Measurements from ENCODE around the gene TSSC4.
A peak's percentile ranks its signal among the peaks of the same experiment; 100 is the strongest.

The TSSC4 gene

DNA sequence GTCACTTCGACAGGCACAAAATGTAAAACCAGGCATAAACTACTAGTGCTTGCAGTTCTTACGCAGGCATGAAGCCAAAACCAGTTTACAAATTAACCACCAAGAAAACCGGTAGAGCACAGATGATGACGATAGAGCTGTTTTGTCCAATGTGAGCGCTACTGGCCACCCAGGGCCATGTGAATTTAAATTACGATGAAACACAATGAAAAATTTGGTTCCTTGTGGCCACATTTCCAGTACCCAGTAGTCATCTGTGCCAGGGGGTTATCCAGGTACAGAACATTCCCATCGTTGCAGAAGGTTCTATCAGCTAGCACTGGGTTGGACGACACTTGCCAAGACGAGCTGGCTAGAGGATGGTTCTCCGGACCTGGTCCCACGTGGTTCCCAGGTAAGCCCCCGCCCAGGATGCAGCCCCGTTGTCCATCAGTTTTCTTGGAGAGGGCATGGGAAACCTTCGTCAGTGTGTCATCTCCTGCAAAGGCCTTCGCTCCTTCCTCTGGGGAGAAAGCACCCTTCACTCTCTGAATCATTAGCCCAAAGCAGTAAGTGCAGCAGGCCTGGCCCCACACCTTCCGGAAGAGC lies 24.5 kb upstream of the TSSC4 start:
- CTCF ChIA-PET = no interaction called here
- TF ChIP-seq TARDBP (IDR thresholded peaks at IDR 0.05) (no peak), ARNT (IDR thresholded peaks at IDR 0.05) (no peak), FOXA1 (IDR thresholded peaks at IDR 0.05) (no peak), L3MBTL2 (conservative IDR thresholded peaks at IDR 0.05) (no peak), FOXM1 (IDR thresholded peaks at IDR 0.05; ENCODE audit: borderline replicate concordance) (no peak), FOXK2 (IDR thresholded peaks at IDR 0.05) (no peak), SUZ12 (IDR thresholded peaks at IDR 0.05) (no peak)
- TF ChIP-seq, protein P1, sequence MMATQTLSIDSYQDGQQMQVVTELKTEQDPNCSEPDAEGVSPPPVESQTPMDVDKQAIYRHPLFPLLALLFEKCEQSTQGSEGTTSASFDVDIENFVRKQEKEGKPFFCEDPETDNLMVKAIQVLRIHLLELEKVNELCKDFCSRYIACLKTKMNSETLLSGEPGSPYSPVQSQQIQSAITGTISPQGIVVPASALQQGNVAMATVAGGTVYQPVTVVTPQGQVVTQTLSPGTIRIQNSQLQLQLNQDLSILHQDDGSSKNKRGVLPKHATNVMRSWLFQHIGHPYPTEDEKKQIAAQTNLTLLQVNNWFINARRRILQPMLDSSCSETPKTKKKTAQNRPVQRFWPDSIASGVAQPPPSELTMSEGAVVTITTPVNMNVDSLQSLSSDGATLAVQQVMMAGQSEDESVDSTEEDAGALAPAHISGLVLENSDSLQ (IDR thresholded peaks at IDR 0.05) = no peak
- no peak for DNase-seq (ENCODE audit: extremely low spot score)
- POLR2A ChIA-PET = interaction anchor here (1.4 to 1.6 kb wide), 3 partner anchors 9 to 33 kb away, joined by 6 to 13 read pairs (median 6); partner anchors contain the start of gene TSSC4

GRCh38 chr11:2376751-2377451 lies 23.6 kb upstream of the TSSC4 start, which contains the start of gene CD81:
Gene CD81 (plus strand): TSS chr11:2377310. CDS start chr11:2377550, 240 bp downstream.
- CTCF ChIA-PET = interaction anchor here (1.4 to 1.5 kb wide), 2 partner anchors 10 to 72 kb away, joined by 4 to 6 read pairs; no protein-coding TSS in a partner anchor
- POLR2A ChIA-PET = interaction anchor here (0.5 to 1.8 kb wide), 10 partner anchors 9 to 683 kb away, joined by 3 to 13 read pairs (median 5); partner anchors contain the start of gene TSSC4
- TF ChIP-seq LEF1 (IDR thresholded peaks at IDR 0.05; ENCODE audit: borderline replicate concordance) = no peak
- peak; percentile 90 for DNase-seq (ENCODE audit: extremely low spot score)

GRCh38 chr11:2377511-2378443 lies 22.8 kb upstream of the TSSC4 start:
- DNase-seq (ENCODE audit: extremely low spot score) = peak; percentile 71
- CTCF ChIA-PET = interaction anchor here (1.4 to 1.5 kb wide), 2 partner anchors 11 to 73 kb away, joined by 4 to 6 read pairs; no protein-coding TSS in a partner anchor
- POLR2A ChIA-PET = interaction anchor here (0.5 to 1.8 kb wide), 10 partner anchors 9 to 684 kb away, joined by 3 to 13 read pairs (median 6); partner anchors contain the start of gene TSSC4
- no peak for TF ChIP-seq FOXK2 (IDR thresholded peaks at IDR 0.05)
- no peak for TF ChIP-seq TARDBP (IDR thresholded peaks at IDR 0.05)
- TF ChIP-seq L3MBTL2 (conservative IDR thresholded peaks at IDR 0.05) = no peak
- no peak for TF ChIP-seq NFRKB (IDR thresholded peaks at IDR 0.05)
- no peak for TF ChIP-seq ELF4 (IDR thresholded peaks at IDR 0.05)
- no peak for TF ChIP-seq LEF1 (IDR thresholded peaks at IDR 0.05; ENCODE audit: borderline replicate concordance)
- TF ChIP-seq CTBP1 (IDR thresholded peaks at IDR 0.05; ENCODE audit: borderline replicate concordance) = no peak
- no peak for TF ChIP-seq FOXA1 (IDR thresholded peaks at IDR 0.05)

- ChIA-PET CTCF (interaction anchor here (1.4 to 1.5 kb wide), 2 partner anchors 12 to 74 kb away, joined by 4 to 6 read pairs; no protein-coding TSS in a partner anchor), POLR2A (interaction anchor here (1.0 to 1.8 kb wide), 7 partner anchors 8 to 73 kb away, joined by 3 to 11 read pairs (median 6); partner anchors contain the start of gene TSSC4)
- DNase-seq (ENCODE audit: extremely low spot score) = no peak
- TF ChIP-seq ELF4 (IDR thresholded peaks at IDR 0.05) (no peak), TARDBP (IDR thresholded peaks at IDR 0.05) (no peak), FOXA1 (IDR thresholded peaks at IDR 0.05) (no peak), FOXK2 (IDR thresholded peaks at IDR 0.05) (no peak), HDGF (IDR thresholded peaks at IDR 0.05; ENCODE audit: borderline replicate concordance) (no peak)
Observed at GRCh38 chr11:2378527-2379210, 21.9 kb upstream of the TSSC4 start.

DNA sequence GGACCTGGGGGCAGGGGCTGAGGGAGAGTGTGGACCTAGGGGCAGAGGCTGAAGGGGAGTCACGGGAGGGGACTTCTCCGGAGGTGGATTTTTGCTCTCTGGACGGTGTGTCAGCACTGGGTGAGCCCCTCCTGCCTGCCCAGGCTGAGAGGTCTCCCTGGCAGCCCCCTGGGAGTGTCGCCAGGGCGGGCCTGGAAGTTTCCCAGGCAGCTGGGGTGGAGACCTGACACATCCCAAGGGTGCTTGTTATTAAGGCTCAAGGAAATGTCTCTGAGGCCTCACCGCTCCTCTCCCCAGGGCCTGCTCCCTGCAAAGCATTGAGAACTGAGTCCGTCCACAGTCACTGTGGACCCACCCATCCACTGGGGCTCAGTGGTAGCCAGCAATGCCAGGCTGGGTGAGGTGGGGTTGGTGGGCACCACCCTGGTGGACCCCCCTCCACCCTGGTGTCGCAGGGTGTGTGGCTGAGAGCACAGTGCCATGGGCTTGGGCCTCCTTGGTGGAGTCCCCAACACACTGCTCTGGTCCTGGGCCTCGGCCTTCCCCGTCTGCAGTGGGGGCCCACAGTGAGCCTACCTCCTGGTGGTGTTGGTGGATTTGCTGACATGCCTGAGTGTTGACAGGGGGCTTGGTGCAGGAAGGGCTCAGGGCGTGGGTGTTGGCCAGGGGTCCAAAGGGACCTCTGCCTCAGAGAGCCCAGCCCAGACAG lies 20.9 kb upstream of the TSSC4 start:
- no peak for DNase-seq (ENCODE audit: extremely low spot score)
- ChIA-PET POLR2A (no interaction called here), CTCF (no interaction called here)
- no peak for TF ChIP-seq CTBP1 (IDR thresholded peaks at IDR 0.05; ENCODE audit: borderline replicate concordance)
- no peak for TF ChIP-seq FOXK2 (IDR thresholded peaks at IDR 0.05)
- TF ChIP-seq ARNT (IDR thresholded peaks at IDR 0.05) = no peak
- TF ChIP-seq HDGF (IDR thresholded peaks at IDR 0.05; ENCODE audit: borderline replicate concordance) = no peak
- no peak for TF ChIP-seq NFRKB (IDR thresholded peaks at IDR 0.05)
- TF ChIP-seq TARDBP (IDR thresholded peaks at IDR 0.05) = no peak
- no peak for TF ChIP-seq L3MBTL2 (conservative IDR thresholded peaks at IDR 0.05)
- no peak for TF ChIP-seq FOXM1 (IDR thresholded peaks at IDR 0.05; ENCODE audit: borderline replicate concordance)
- no peak for TF ChIP-seq LEF1 (IDR thresholded peaks at IDR 0.05; ENCODE audit: borderline replicate concordance)
- TF ChIP-seq ELF4 (IDR thresholded peaks at IDR 0.05) = no peak
- TF ChIP-seq, protein P1 (IDR thresholded peaks at IDR 0.05) = no peak
- TF ChIP-seq SUZ12 (IDR thresholded peaks at IDR 0.05) = no peak
- no peak for TF ChIP-seq ZNF384 (IDR thresholded peaks at IDR 0.05)
- no peak for TF ChIP-seq BHLHE40 (IDR thresholded peaks at IDR 0.05; ENCODE audit: borderline replicate concordance)
- TF ChIP-seq FOXA1 (IDR thresholded peaks at IDR 0.05) = no peak
- TF ChIP-seq SP1 (IDR thresholded peaks at IDR 0.05) = no peak

All from HEK293T (cell line).